Hematopoietic multipotent progenitor cell treated with erythropoietin and hydrocortisone succinate and interleukin-3 and kit ligand, for 4 days (in vitro differentiated cells): ENCODE results near the gene AGO3.
"Not testable (repeated sequence)": the region's sequence is repeated elsewhere in the genome, so short reads cannot be mapped to it uniquely, and the experiment has no call there.

ENCODE experiments used
- DNase-seq: peaks from one replicate; pipeline ENCODE4 v3.0.0-alpha.2; 2015

The AGO3 gene

DNA sequence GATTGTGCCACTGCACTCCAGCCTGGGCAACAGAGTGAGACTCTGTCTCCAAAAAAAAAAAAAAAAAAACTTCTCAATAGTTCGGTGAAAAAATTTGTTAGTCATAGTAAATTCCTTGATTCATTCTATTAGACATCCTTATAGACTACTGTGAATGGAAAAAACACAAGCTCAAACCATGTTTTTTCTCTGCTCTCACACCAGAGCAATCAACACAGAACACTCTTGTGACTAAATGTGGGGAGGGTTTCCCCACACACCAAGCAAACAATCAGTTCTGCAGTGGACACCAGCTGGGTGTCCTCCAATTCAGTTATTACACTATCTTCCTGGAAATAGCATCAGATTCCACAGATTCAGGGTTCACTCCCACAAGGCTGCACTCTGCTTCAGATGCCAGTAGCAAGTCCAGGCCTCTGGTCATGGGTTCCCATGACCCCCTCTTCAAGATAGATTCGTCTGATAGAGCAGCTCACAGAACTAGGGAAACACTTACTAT, 83.9 kb downstream of the AGO3 start:
- no peak for DNase-seq

DNA sequence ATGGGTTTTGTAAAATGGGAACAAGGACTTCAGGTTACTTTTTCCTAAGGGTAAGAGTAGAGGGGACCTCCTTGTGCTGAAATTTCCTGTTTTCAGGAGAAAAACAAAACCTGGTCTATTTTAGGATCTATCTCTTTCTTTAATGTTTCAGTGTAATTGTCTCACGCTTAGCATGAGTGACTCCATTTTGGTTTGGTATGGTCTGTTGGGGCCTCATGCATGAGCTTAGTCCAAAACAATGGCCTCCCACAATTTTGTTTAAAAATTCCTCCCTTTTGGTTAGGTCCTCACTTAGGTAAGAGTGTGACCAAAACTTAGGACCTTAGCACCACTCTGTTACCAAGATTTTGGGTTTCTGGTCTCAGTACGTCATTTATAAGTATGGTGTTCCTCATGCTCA, 85.8 kb downstream of the AGO3 start:
- DNase-seq, result no peak

DNA sequence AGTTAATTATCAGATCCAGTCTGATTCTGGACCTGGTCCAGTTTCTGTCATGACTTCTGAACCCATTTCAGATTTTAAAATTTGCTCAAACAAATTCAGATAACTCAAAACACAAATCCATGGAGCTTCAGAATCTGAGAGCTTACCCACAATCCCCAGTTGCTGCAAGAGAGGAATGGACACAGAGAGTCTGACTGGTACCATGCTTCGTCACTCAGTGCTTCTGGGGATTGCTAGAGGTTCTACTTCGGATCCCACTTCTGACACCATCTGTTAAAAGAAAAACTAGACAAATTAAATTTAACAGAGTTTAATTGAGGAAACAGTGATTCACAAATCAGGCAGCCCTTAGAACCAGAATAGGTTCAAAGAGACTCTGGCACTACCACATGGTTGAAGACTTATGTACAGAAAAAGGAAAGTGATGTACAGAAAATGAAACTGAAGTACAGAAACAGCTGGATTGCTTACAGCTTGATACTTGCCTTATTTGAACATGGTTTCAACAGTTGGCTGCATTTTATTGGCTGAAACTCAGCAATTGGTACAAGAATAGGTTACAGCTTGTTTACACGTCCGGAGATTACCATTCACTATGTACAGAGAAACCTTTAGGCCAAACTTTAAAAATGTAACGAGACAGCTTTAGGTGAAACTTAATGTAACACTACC, 92.3 kb downstream of the AGO3 start:
- no peak for DNase-seq

DNA sequence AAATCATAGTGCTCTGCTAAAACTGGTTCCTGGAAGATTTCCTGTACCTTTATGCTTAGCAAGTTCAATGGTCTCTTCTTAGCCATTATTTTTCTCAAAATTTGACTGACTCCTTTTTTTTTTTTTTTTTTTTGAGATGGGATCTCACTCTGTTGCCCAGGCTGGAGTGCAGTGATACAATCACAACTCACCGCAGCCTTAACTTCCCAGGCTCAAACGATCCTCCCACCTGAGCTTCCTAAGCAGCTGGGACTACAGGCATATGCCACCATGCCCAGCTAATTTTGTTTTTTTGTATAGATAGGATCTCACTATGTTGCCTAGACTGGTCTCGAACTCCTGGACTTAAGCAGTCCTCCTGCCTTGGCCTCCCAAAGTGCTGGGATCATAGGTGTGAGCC, 93.1 kb downstream of the AGO3 start:
- not testable (repeated sequence) for DNase-seq

DNA sequence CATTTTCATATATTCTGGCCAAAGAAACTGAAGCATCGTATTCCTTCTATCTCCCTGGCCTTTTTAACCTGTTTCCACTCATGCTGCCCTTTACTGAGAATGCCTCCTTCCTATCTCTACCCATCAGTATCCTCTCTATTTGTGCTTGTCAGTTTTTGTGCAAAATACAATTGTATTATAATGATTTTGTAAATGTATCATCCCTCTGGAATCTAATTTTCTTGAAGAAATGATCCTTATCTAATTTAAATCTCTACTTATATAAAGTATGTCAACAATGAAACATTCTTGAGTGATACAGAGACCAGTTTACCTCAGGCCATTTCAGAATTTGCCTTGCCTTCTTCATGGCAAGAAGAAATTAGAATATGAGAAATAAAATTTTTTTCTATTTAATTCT, 93.9 kb downstream of the AGO3 start:
- DNase-seq, result no peak

DNA sequence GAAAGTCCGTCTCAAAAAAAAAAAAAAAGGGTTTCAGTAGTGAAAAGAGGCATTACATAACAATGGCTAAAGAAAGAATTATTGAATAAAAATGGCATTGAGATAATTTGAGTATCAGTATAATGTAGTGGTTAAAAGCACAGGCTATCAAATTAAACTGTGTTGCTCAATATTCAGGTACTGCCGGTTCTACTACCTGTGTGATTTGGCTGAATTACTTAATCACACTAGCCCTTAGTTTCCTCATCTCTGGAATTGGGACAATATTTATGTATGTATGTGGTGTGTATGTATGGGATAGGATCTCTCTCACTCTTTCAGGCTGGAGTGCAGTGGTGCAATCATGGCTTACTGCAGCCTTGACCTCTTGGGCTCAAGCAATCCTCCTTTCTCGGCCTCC, 96.9 kb downstream of the AGO3 start:
- no peak for DNase-seq

DNA sequence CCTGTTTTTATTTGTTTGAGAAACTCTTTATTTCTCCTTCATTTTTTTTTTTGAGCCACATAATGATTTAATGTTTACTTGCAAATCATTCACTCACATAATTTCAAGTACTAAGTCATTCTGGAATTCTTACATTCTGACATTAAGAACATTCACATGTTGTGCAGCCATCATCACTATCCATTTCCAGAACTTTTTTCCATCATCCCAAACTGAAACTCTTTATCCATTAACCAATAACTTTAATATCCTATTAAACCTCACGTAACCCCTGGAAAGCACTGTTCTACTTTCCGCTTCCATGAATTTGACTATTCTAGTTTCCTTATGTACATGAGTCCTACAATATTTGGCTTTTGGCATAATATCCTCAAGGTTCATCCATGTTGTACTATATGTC, 100.5 kb downstream of the AGO3 start:
- no peak for DNase-seq

DNA sequence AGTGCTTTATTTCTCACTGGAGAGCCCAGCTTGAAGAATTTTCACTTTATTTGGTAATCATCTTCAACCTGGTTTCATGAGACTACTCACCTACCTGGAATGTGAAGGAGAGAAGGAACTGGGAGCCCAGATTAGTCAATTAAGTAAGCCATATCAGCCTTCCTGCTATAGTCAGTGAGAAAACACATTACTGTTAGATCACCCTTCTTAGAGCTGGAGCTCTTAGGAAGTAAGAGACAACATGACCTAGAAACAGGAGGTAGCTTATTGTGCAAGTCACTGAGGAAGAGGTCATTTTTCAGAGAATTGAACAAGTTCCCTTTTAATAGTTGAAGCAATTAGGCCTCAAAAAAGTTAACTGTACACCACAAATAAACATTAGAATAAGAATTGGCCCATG, 103.8 kb downstream of the AGO3 start:
- peak; percentile 81 for DNase-seq

DNA sequence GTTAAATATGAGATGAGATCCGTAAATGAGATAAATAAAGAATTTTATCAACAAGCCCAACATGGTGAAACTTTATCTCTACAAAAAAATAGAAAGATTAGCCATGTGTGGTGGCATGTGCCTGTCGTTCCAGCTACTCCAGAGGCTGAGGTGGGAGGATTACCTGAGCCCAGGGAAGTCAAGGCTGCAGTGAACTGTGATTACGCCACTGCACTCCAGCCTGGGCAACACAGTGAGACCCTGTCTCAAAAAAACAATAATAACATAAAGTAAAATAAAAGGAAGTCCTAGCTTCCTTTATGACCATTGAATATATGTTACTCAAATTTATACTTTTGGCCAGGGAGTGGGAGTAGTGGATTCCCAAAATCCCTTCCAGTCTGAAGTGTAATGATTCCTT, 104.2 kb downstream of the AGO3 start:
- DNase-seq, result no peak

DNA sequence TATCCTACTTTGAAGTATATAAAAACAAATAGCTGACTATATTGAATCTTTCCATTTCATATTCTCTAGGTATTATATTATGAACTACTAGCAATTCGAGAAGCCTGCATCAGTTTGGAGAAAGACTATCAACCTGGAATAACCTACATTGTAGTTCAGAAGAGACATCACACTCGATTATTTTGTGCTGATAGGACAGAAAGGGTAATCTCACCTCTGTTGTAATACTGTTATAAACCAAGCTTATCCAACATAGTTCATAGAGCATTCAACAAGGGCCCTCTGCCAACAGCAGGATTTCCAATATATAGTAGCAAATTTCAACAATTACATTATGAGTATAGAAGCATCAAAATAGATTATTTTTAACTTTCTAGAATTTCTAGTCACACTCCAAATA, 109.3 kb downstream of the AGO3 start:
- no peak for DNase-seq

DNA sequence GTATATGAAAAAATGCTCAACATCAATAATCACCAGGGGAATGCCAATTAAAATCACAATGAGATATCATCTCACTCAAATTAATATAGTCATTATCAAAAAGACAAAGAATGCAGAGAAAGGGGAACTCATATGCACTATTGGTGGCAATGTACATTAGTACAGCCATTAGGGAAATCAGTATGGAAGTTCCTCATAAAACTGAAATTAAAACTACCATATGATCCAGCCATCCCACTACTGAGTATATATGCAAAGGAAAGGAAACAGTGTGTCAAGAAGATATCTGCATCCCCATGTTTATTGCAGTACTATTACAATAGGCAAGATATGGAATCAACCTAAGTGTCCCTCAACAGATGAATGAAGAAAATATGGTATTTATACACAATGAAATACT, 120.9 kb downstream of the AGO3 start:
- no peak for DNase-seq

DNA sequence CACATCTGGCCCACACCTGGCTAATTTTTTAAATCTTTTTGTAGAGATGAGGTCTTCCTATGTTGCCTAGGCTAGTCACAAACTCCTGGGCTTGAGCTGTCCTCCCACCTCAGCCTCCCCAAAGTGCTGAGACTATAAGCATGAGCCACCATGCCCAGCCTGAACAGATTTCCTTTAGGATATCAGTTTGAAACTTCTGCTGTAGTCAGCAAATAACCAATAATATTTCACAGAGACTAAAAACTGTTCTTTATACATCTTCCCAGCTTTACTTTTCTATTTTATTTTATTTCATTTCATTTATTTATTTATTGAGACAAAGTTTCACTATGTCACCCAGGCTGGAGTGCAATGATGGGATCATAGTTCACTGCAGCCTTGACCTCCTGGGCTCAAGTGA, 123.1 kb downstream of the AGO3 start:
- no peak for DNase-seq

DNA sequence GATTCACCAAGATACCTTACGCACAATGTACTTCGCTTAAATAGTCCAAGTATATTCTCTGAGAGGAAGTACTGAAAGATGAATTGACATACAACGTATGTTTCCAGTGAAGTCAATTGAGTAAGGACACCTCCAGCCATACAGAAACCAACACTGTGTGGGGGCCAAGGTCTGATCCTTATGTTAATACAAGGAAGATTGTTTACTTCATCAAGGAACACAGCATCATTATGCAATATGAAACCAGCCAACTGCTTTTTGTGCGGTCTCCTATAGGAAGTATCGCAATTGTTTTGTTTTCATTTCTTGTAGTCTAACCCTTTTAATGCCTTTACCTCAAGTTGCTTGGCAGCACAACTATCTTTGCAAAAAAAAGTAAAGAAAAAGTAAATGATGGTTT, 124.8 kb downstream of the AGO3 start:
- peak; percentile 29 for DNase-seq

DNA sequence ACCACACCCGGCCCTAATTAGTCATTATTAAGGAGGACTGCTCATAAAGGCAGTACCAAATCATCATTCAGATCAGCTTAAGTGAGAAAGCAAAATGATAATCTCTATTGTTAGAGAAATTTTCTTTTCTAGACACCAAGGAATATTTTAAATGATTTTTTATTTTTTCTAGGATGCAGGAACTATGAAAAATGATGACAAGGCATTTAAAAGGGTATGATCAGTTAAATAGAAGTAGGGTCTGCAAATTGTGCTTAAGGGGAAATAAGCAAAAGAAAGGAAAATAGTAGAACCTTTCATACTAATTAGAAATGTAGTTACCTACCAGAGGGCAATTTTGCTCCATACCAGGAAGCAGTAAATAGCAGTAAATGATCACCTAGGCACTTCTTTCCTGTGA, 131.4 kb downstream of the AGO3 start:
- no peak for DNase-seq

DNA sequence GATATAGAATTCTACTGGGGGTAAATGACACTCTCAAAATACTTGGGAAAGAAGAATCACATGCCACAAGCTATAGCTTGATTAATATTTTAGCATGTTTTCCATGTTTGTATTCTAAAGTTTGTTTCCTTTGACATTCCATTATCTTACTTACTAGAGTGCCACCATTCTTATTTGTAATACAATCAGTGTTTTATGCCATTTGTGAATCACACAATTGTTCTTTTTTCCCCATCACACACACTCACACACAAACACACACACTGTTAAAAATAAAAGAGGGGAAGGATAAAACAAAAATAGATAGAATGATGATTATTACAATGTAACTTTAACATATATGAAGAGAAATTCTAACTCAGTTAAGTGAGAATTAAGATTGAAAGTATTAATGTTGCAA, 137.0 kb downstream of the AGO3 start:
- no peak for DNase-seq

DNA sequence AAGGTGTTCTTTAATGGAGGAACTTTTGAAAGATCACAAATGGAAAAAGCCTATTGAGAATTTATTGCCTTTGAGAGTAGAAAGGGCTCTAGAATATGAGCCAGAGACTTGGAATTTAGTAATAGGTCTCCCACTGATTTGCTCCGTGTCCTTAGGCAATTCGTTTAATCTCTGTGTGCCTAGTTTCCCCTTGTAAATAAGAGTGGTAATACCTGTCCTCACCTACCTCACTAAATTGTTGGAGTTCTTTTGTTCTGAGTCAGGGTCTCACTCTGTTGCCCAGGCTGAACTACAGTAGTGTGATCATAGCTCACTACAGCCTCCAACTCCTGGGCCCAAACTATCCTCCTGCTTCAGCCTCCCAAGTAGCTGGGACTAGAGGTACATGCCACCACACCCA, 138.0 kb downstream of the AGO3 start:
- no peak for DNase-seq

DNA sequence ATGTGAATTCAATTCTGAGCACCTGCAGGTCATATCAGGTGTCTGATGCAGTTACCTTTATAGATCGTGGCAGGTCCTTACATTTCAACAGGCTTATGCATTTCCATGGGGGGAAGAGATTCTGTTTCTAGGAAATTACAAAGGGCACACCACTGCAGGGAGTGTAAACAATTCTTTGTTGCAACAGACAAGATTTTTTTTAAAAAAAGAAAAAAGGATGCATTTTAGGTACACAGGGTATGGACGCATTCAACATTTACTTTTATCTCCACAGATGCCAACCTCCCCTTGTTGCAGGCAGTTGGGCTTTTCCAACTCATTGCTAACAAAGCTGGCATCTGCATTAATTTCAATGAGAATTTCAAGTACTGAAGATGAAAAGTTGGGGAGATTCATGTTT, 139.4 kb downstream of the AGO3 start:
- no peak for DNase-seq

DNA sequence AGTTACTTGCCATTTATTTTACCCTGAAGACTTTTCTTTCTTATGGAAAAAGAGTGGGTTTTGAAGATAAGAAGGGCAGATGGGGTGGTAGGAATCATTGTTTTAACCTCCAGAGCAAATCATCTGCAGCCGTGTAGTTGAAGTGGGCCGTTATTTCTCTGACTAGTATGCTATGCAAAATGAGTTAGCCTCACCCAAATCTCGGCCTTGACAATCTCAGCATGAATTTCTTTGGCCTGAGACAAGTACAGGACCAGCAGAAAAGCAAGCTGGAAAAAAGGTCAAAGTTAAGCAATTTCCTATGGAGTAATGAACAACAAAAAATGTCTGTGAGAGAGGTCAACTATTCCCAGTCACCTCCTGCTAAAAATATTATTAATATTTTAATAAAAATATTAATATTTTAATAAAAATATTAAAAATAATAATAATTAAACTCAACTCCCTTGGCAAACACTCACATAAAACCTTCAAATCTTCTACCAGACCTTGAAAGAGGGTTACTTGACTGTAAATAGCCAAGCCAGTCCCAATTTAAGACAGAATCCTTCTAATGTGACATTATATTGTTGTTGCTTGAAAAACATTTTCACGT, 146.2 kb downstream of the AGO3 start:
- no peak for DNase-seq

DNA sequence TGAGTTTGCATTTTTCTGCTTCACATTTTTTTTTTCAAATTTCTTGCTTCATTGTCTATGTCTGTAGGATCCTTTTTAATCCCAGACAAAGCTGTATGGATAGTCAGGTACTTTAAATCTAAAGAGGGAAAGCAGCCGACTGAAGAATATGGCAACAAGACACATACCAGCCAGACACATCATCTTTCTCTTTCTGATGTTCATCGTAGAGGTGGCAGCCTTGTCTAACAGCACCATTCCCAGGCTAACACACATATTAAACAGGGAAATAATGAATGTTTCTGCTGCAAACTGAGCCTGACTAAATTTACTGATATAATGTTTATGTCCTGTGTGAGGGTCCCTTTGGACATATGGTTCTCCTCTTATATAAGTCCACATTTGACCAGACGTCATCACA, 149.3 kb downstream of the AGO3 start:
- no peak for DNase-seq

DNA sequence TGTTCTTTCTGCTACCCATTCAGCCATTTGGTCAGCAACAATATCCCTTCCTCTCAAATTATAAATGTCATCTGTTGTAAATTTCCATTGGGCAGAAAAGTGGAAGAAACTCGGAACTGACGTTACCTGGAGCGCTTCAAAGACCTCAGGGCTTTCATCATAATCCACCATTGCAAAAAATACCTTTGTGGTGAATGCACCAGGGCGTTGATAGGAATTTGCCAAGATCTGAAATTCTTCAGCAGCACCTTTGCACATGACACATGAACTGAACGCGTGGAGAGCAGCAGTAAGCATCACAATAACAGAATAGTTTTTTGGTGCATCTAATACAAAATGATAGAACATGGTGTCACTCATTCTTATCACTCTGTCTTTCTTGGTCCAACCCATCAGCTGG, 149.9 kb downstream of the AGO3 start:
- no peak for DNase-seq

DNA sequence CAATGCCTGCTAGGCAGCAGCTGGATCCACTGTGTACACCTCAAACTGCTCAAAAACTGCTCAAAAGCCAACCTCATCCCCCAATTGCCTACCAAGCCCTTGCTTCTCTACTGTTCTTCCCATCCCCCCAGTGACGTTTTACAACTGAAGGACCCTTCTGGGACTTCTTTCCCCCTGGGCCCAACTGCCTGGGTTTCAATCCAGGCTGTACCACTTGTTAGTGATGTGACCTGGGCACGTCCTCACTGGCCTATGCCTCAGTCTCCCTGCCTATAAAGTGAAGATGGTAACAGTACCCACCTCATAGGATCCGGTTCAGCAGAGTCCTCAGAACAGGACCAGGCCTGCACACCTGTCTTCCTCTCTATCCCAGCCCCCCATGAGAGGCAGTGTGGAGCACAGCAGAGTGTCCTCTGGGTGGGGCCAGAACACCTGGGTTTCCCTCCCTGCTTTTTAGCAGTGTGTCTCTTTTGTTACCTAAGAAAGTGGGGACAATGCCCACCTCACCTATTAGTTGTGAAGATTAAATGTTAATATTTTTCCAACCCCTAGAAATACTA, 151.1 kb downstream of the AGO3 start:
- no peak for DNase-seq

DNA sequence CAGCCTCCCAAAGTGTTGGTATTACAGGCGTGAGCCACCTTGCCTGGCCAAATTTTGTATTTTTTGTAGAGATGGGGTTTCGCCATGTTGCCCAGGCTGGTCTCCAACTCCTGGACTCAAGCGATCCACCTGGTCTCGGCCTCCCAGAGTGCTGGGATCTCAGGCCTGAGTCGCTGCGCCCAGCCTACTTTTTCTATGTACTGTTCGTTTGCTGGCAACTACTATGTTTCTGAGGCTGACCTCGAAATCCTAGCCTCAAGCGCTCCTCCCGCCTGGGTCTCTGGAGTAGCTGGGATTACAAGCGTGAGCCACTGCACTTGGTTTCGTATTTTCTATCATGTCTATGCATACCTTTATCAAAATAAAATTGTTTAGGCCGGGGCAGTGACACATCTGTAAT, 152.3 kb downstream of the AGO3 start:
- DNase-seq, result no peak

DNA sequence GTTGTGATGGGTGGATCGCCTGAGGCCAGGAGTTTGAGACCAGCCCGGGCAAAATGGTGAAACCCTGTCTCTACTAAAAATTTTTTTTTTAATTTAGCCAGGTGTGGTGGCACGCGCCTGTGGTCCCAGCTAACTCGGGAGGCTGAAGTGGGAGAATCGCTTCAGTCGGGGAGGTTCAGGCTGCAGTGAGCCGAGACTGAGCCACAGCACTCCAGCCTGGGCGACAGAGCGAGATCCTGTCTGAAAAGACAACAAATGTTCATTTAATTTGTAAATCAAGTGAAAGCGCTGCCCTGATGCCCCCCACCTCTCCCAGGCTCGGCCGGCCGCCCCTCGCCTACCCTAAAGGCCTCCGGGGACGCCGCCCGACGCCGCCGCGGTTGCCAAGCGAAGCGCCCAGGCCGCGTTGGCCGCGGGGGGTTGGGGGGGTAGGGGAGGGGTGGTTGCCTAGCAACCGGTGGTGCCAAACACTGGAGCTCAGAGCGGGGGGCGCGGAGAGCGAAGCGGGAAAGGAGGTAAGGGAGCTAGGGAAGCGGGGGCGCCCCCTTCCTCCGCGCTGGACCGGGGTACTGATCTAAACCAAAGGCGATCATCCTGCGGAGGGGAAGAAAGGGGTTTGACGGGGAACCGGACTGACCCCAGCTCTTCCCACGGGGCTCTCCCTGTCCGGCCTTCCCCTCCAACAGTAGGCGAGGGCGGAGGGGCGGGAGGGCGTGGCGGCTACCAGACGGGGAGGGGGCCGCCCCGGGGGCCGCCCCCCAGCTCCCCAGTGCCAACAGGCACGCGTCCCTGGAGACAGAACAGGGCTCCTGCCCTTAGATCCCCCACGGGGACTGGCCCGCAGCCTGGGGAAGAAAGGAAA, 153.0 kb downstream of the AGO3 start, which contains the start of gene TEKT2:
Gene TEKT2, plus strand, starts transcription at position 460 of the 862 bp plus-strand sequence. CDS start 828 bp downstream, outside the sequence.
- DNase-seq, result peak; percentile 70
